OCI-LY7 (cell line): ENCODE data around the gene MAP2K5. TPM values are rescaled to one million over a fixed set of nuclear protein-coding genes. Genes with fewer than 3 reads are reported as not detected.

ENCODE experiments used
- BruUV-seq: library from RNA; stranded (reverse); fragments of 400-500 nt; replicated peaks from 2 replicates; lab custom pipeline; 2021; lab: Mats Ljungman, UMichigan
- CTCF ChIA-PET: fragments of 300-600 bp; sonication (Branson Sonifier 250); formaldehyde crosslinking; loops from one replicate; lab custom pipeline; 2022; ENCODE audit warnings: antibody characterized with exemption; ENCODE audit not compliant: unreplicated experiment; lab: Charles Lee
- POLR2A ChIA-PET: fragments of 300-600 bp; sonication (Branson Sonifier 250); formaldehyde crosslinking; loops from one replicate; lab custom pipeline; 2022; ENCODE audit warnings: antibody characterized with exemption; lab: Charles Lee
- DNase-seq: peaks from one replicate; pipeline ENCODE4 v3.0.0-alpha.2; 2015; ENCODE audit warnings: low spot score
- H2AFZ ChIP-seq: fragments of 200-600 bp; sonication (generic), shearing (Covaris generic); 2 replicates; pipeline ENCODE4 v1.6.1; 2014; ENCODE audit warnings: mild to moderate bottlenecking, antibody characterized with exemption, low read length, moderate library complexity
- H3K27ac ChIP-seq: fragments of 200-600 bp; sonication (generic); 2 replicates; pipeline ENCODE4 v1.5.1; 2014; ENCODE audit warnings: mixed run types, low read depth, mild to moderate bottlenecking, moderate library complexity, low read length, inconsistent platforms; ENCODE audit not compliant: poor library complexity, severe bottlenecking
- H3K36me3 ChIP-seq: fragments of 200-600 bp; sonication (generic); 2 replicates; pipeline ENCODE4 v1.6.1; 2014; ENCODE audit warnings: mild to moderate bottlenecking, antibody characterized with exemption, low read length, moderate library complexity, mixed read lengths; ENCODE audit not compliant: insufficient read depth
- H3K4me1 ChIP-seq: fragments of 200-600 bp; sonication (generic); 2 replicates; pipeline ENCODE4 v1.5.1; 2014; ENCODE audit warnings: mild to moderate bottlenecking, low read length; ENCODE audit not compliant: insufficient read depth, poor library complexity, severe bottlenecking
- H3K4me2 ChIP-seq: fragments of 200-600 bp; sonication (generic); 2 replicates; pipeline ENCODE4 v1.6.1; 2014; ENCODE audit warnings: mild to moderate bottlenecking, low read length
- H3K4me3 ChIP-seq: fragments of 200-600 bp; sonication (generic); 2 replicates; pipeline ENCODE4 v1.5.1; 2014; ENCODE audit warnings: mild to moderate bottlenecking, low read depth, low read length; ENCODE audit not compliant: poor library complexity, severe bottlenecking
- H3K79me2 ChIP-seq: fragments of 200-600 bp; sonication (generic); 2 replicates; pipeline ENCODE4 v1.6.1; 2016; ENCODE audit warnings: low read depth, mild to moderate bottlenecking, low read length, moderate library complexity, mixed read lengths; ENCODE audit not compliant: insufficient read depth
- H3K9me2 ChIP-seq: fragments of 200-600 bp; sonication (generic); 2 replicates; pipeline ENCODE4 v1.6.1; 2016; ENCODE audit warnings: mild to moderate bottlenecking, low read length, mixed read lengths; ENCODE audit not compliant: insufficient read depth
- H3K9me3 ChIP-seq: fragments of 200-600 bp; sonication (generic); 2 replicates; pipeline ENCODE4 v1.6.1; 2014; ENCODE audit warnings: mild to moderate bottlenecking, mixed run types, low read length, mixed read lengths
- H4K20me1 ChIP-seq: fragments of 200-600 bp; sonication (generic); 2 replicates; pipeline ENCODE4 v1.6.1; 2014; ENCODE audit warnings: mild to moderate bottlenecking, antibody characterized with exemption, low read length, moderate library complexity, mixed read lengths; ENCODE audit not compliant: insufficient read depth
- EZH2phosphoT487 ChIP-seq: fragments of 200-600 bp; sonication (generic); IDR thresholded peaks from 2 replicates; pipeline ENCODE4 v1.6.1; 2018; ENCODE audit warnings: low read depth, borderline replicate concordance, mild to moderate bottlenecking, mixed run types, antibody characterized with exemption, low read length, moderate library complexity, mixed read lengths
- intact Hi-C: fragments of 100-400 bp; cut with micrococcal nuclease; formaldehyde crosslinking; loops from one replicate; pipeline ENCODE4 v1.10.0; 2022; ENCODE audit not compliant: unreplicated experiment
- total RNA-seq, 2 experiments: library from RNA; depleted of rRNA in 1 of 2; stranded (reverse); fragments of >200 nt in 1 of 2; shearing (Covaris generic) in 1 of 2; gene quantifications; 2 replicates each; pipeline ENCODE4 v1.2.3, GENCODE V29; 2014 to 2022
- TF ChIP-seq, protein P1 (sequence below): fragments of 200-600 bp; sonication (generic); conservative IDR thresholded peaks from 2 replicates; pipeline ENCODE4 v1.5.1; 2014; ENCODE audit warnings: mild to moderate bottlenecking, antibody characterized with exemption, low read length, moderate library complexity, mixed read lengths

MAP2K5 gene
- total RNA-seq, 2 experiments from 2014 or later, result 10.2 to 35.0 TPM

DNA sequence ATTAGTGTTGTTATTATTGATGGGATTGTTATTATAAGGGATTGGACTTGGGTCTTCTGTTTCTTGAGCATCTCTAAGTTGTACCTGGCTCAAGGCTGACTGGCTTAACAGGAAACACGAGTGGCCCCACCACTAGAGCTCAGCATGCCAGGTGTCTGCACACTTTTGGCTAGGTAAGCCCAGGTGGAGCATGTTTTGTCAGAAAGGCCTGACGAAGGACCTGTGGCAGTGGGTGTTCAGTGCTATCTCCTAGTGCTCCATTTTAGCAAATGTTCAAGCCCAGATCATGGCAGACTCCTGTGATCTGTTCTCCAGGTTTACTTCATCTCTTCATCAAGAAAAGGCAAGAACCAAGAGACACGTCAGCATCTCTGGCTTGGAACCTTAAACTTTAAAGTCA, 3.4 kb downstream of the MAP2K5 start:
- Histone ChIP-seq H3K4me1 (peaks cover 58% of the 10 kb centered on the region), H4K20me1 (no peaks in the 10 kb centered on the region; the same call in 1 of the 2 replicates), H3K4me2 (0 out of 2 replicates have a peak overlapping the region, but pooled peaks have one; percentile 95), H3K9me2 (no peaks in the 10 kb centered on the region), H3K36me3 (peaks cover 21% of the 10 kb centered on the region), H3K79me2 (peaks cover 22% of the 10 kb centered on the region; the same call in 1 of the 2 replicates), H3K27ac (no peak overlapping the region), H3K4me3 (no peak overlapping the region), H2AFZ (no peak overlapping the region), H3K9me3 (no peaks in the 10 kb centered on the region)
- intact Hi-C loops, result no loop called here
- CTCF ChIA-PET, result no interaction called here
- DNase-seq, result no peak
- no TSS peak for BruUV-seq
- POLR2A ChIA-PET, result no interaction called here
- TF ChIP-seq, protein P1, sequence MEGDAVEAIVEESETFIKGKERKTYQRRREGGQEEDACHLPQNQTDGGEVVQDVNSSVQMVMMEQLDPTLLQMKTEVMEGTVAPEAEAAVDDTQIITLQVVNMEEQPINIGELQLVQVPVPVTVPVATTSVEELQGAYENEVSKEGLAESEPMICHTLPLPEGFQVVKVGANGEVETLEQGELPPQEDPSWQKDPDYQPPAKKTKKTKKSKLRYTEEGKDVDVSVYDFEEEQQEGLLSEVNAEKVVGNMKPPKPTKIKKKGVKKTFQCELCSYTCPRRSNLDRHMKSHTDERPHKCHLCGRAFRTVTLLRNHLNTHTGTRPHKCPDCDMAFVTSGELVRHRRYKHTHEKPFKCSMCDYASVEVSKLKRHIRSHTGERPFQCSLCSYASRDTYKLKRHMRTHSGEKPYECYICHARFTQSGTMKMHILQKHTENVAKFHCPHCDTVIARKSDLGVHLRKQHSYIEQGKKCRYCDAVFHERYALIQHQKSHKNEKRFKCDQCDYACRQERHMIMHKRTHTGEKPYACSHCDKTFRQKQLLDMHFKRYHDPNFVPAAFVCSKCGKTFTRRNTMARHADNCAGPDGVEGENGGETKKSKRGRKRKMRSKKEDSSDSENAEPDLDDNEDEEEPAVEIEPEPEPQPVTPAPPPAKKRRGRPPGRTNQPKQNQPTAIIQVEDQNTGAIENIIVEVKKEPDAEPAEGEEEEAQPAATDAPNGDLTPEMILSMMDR, result no peak

DNA sequence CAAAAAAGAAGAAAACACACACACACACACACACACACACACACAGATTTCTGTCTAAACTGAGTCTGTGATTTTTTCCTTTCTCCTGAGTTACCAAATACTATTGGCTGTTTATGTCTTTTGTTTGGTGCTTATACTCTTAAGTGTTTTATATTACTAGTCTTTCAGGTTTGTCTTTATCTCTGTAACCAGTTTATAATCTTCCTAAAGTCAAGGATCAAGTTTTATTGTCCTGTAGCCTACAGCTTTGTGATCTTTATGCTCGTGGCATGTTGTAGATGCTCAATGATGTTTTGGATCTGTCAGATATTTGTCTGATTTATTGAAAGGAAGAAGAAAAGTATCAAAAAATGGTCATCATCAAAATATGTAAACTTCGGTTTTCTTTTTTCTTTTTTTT, 4.6 kb downstream of the MAP2K5 start:
- DNase-seq, result no peak
- Histone ChIP-seq H2AFZ (no peak overlapping the region), H4K20me1 (no peaks in the 10 kb centered on the region; the same call in 1 of the 2 replicates), H3K9me2 (no peaks in the 10 kb centered on the region), H3K79me2 (peaks cover 17% of the 10 kb centered on the region; the same call in 1 of the 2 replicates), H3K27ac (no peak overlapping the region), H3K4me2 (no peak overlapping the region), H3K36me3 (peaks cover 33% of the 10 kb centered on the region), H3K9me3 (no peaks in the 10 kb centered on the region), H3K4me3 (no peak overlapping the region), H3K4me1 (peaks cover 53% of the 10 kb centered on the region)
- intact Hi-C loops, result no loop called here
- ChIA-PET POLR2A (interaction anchor here (1.2 kb wide), 1 partner anchor 26 kb away, joined by 3 read pairs; no protein-coding TSS in a partner anchor), CTCF (no interaction called here)
- BruUV-seq, result no TSS peak
- TF ChIP-seq, protein P1, result no peak
- no peak for TF ChIP-seq EZH2phosphoT487

DNA sequence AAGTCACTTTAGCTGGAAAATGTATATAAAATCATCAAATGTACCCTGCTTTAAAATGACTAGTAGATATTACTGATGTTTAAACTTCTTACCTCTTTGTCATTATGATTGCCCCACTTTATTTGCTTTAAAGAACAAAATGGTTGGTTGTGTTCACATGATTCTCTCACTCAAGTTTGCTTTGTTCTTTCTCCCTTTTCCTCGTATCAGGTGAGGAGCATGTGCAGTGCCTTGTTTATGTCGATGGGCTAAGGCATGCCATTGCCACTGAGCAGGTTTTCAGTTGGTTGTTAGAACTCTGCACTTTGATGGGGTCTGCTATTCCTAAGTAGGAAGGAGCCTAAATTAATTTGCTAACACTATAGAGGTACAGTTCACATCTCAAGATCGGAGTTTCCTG, 5.3 kb downstream of the MAP2K5 start:
- intact Hi-C loops, result no loop called here
- Histone ChIP-seq H3K36me3 (peaks cover 40% of the 10 kb centered on the region), H3K9me2 (no peaks in the 10 kb centered on the region), H3K4me2 (peak overlapping the region; percentile 50; the same call in 1 of the 2 replicates), H3K4me3 (no peak overlapping the region), H4K20me1 (no peaks in the 10 kb centered on the region; the same call in 1 of the 2 replicates), H2AFZ (no peak overlapping the region), H3K9me3 (no peaks in the 10 kb centered on the region), H3K79me2 (peaks cover 16% of the 10 kb centered on the region; the same call in 1 of the 2 replicates), H3K27ac (peak overlapping the region; percentile 27), H3K4me1 (peaks cover 53% of the 10 kb centered on the region)
- ChIA-PET POLR2A (interaction anchor here (1.2 kb wide), 1 partner anchor 27 kb away, joined by 3 read pairs; no protein-coding TSS in a partner anchor), CTCF (no interaction called here)
- no TSS peak for BruUV-seq
- DNase-seq, result no peak
- TF ChIP-seq, protein P1, result no peak
- TF ChIP-seq EZH2phosphoT487, result no peak
